ENCODE measurements around the gene JPH2. TPM values are rescaled to one million over a fixed set of nuclear protein-coding genes. Genes with fewer than 3 reads are reported as not detected.

The JPH2 gene
- total and polyA plus RNA-seq, 10 of the 15 experiments (the other 5 are each of a cell fraction or from before 2014, with no cell fraction given), result 0.16 TPM; not detected in 9

- RAD21 ChIA-PET (ENCODE audit: unreplicated experiment), result interaction anchor here (0.6 to 10.1 kb wide), 7 partner anchors 8 to 636 kb away, joined by 3 to 182 read pairs (median 4); no protein-coding TSS in a partner anchor
- SMC1A ChIA-PET (ENCODE audit: uncharacterized antibody, unreplicated experiment), result interaction anchor here (1.4 to 7.9 kb wide), 4 partner anchors 6 to 546 kb away, joined by 3 to 164 read pairs (median 24); no protein-coding TSS in a partner anchor
- no peaks in the 10 kb centered on the region for H4K20me1 ChIP-seq (ENCODE audit: control insufficient read depth, insufficient read depth)
- no peaks in the 10 kb centered on the region for H3K9me3 ChIP-seq (replicated peaks; ENCODE audit: control insufficient read depth, insufficient read depth, low read length)
- WGBS (ENCODE audit: insufficient coverage, insufficient replicate concordance, low lambda C conversion rate, missing lambda C conversion rate), result 28% methylated on average over 2 of the region's 2 CpGs
- H3K9ac ChIP-seq (ENCODE audit: control insufficient read depth, insufficient read depth, low read length), result no peak overlapping the region
- no peaks in the 10 kb centered on the region for H3K27me3 ChIP-seq (replicated peaks in 1 of 2; ENCODE audit: control insufficient read depth in 2 of 2, insufficient read depth in 2 of 2, low read length in 1 of 2)
- TF ChIP-seq NR2C2 (IDR thresholded peaks at IDR 0.05; ENCODE audit: borderline replicate concordance, control insufficient read depth, insufficient read length, low read depth) (no peak), SIX5 (IDR thresholded peaks at IDR 0.05; ENCODE audit: low read depth, low read length, severe bottlenecking) (no peak), BMI1 (IDR thresholded peaks at IDR 0.05; ENCODE audit: borderline replicate concordance) (no peak)
- FAIRE-seq, result no peak
- H3K4me3 ChIP-seq, result no peak overlapping the region
- no peak overlapping the region for H3K27ac ChIP-seq (ENCODE audit: control insufficient read depth, insufficient read depth)
- CTCF ChIA-PET, result interaction anchor here (1.0 to 16.0 kb wide), 6 partner anchors 8 to 547 kb away, joined by 3 to 223 read pairs (median 7); no protein-coding TSS in a partner anchor
- H3K4me1 ChIP-seq (ENCODE audit: control insufficient read depth, insufficient read depth, low read length), result 0 out of 2 replicates have a peak, but pooled peaks cover 4% of the 10 kb centered on the region
- H3K36me3 ChIP-seq (ENCODE audit: control insufficient read depth in 2 of 2, insufficient read depth in 2 of 2, low read length in 1 of 2), result no peaks in the 10 kb centered on the region
- no peak overlapping the region for H2AFZ ChIP-seq (ENCODE audit: control insufficient read depth, low read depth, low read length)
- DNase-seq (ENCODE audit: low read depth, low spot score), result no peak
- no peak for ATAC-seq
- no peak overlapping the region for H3K4me2 ChIP-seq (ENCODE audit: control insufficient read depth, insufficient read depth)
- intact Hi-C loops (cut with micrococcal nuclease; ENCODE audit: unreplicated experiment), result loop anchor here (5.0 kb wide), 2 partner anchors 167 to 402 kb away; no protein-coding TSS in a partner anchor
- in situ Hi-C loops (cut with MboI), result loop anchor here (5.0 kb wide), 3 partner anchors 332 to 632 kb away; no protein-coding TSS in a partner anchor
- H3K79me2 ChIP-seq (ENCODE audit: control insufficient read depth, insufficient read depth, low read length), result no peaks in the 10 kb centered on the region
- POLR2A ChIA-PET, result interaction anchor here (0.7 to 1.3 kb wide), 2 partner anchors 10 to 334 kb away, joined by 4 to 5 read pairs; no protein-coding TSS in a partner anchor
- no TSS peak for BruUV-seq (replicated peaks)
Measured at GRCh38 chr20:44084439-44084838, 102.5 kb downstream of the JPH2 start.

GRCh38 chr20:44083220-44083933, 103.6 kb downstream of the JPH2 start:
- no peak overlapping the region for H3K4me3 ChIP-seq
- no peaks in the 10 kb centered on the region for H3K9me3 ChIP-seq (replicated peaks; ENCODE audit: control insufficient read depth, insufficient read depth, low read length)
- no peak overlapping the region for H2AFZ ChIP-seq (ENCODE audit: control insufficient read depth, low read depth, low read length)
- no peaks in the 10 kb centered on the region for H3K27me3 ChIP-seq (replicated peaks in 1 of 2; ENCODE audit: control insufficient read depth in 2 of 2, insufficient read depth in 2 of 2, low read length in 1 of 2)
- no peaks in the 10 kb centered on the region for H4K20me1 ChIP-seq (ENCODE audit: control insufficient read depth, insufficient read depth)
- no peak overlapping the region for H3K27ac ChIP-seq (ENCODE audit: control insufficient read depth, insufficient read depth)
- ChIA-PET CTCF (interaction anchor here (1.0 to 16.0 kb wide), 9 partner anchors 9 to 634 kb away, joined by 3 to 223 read pairs (median 5); no protein-coding TSS in a partner anchor), POLR2A (interaction anchor here (1.3 kb wide), 1 partner anchor 333 kb away, joined by 4 read pairs; no protein-coding TSS in a partner anchor), SMC1A (ENCODE audit: uncharacterized antibody, unreplicated experiment) (interaction anchor here (0.6 to 7.9 kb wide), 8 partner anchors 7 to 545 kb away, joined by 3 to 164 read pairs (median 5); no protein-coding TSS in a partner anchor), RAD21 (ENCODE audit: unreplicated experiment) (interaction anchor here (0.8 to 10.1 kb wide), 10 partner anchors 11 to 635 kb away, joined by 3 to 182 read pairs (median 3); no protein-coding TSS in a partner anchor)
- H3K9ac ChIP-seq (ENCODE audit: control insufficient read depth, insufficient read depth, low read length), result no peak overlapping the region
- no TSS peak for BruUV-seq (replicated peaks)
- DNase-seq (ENCODE audit: low read depth, low spot score) (no peak), FAIRE-seq (no peak), ATAC-seq (no peak)
- 0 out of 2 replicates have a peak, but pooled peaks cover 4% of the 10 kb centered on the region for H3K4me1 ChIP-seq (ENCODE audit: control insufficient read depth, insufficient read depth, low read length)
- no peaks in the 10 kb centered on the region for H3K36me3 ChIP-seq (ENCODE audit: control insufficient read depth in 2 of 2, insufficient read depth in 2 of 2, low read length in 1 of 2)
- intact Hi-C loops (cut with micrococcal nuclease; ENCODE audit: unreplicated experiment) (loop anchor here (5.0 kb wide), 2 partner anchors 166 to 401 kb away; no protein-coding TSS in a partner anchor), in situ Hi-C loops (cut with MboI) (loop anchor here (5.0 kb wide), 3 partner anchors 331 to 631 kb away; no protein-coding TSS in a partner anchor)
- no peak for TF ChIP-seq TCF12 (IDR thresholded peaks at IDR 0.05; ENCODE audit: low read depth, low read length)
- TF ChIP-seq KDM1A (IDR thresholded peaks at IDR 0.05; ENCODE audit: borderline replicate concordance), result no peak
- no peak for TF ChIP-seq IRF5 (IDR thresholded peaks at IDR 0.05; ENCODE audit: borderline replicate concordance)
- no peak for TF ChIP-seq NFIC (IDR thresholded peaks at IDR 0.05; ENCODE audit: low read depth, low read length)
- no peak for TF ChIP-seq ZNF622 (IDR thresholded peaks at IDR 0.05)
- H3K79me2 ChIP-seq (ENCODE audit: control insufficient read depth, insufficient read depth, low read length), result no peaks in the 10 kb centered on the region
- H3K4me2 ChIP-seq (ENCODE audit: control insufficient read depth, insufficient read depth), result no peak overlapping the region
- 61% methylated on average over 10 of the region's 10 CpGs for WGBS (ENCODE audit: insufficient coverage, insufficient replicate concordance, low lambda C conversion rate, missing lambda C conversion rate)

Measured in GM12878 (cell line).